ENCODE data around the gene EPB41L5. TPM values are rescaled to one million over a fixed set of nuclear protein-coding genes. Genes with fewer than 3 reads are reported as not detected.

Gene EPB41L5
- total RNA-seq, 1 donor from 2014 or later = 42.7 TPM

- Mint-ChIP-seq H3K36me3 (ENCODE audit: low read depth) (peaks cover 4% of the 10 kb centered on the region), H3K4me3 (no peak overlapping the region), H3K27ac (ENCODE audit: unreplicated experiment) (no peak overlapping the region), H3K9me3 (peaks cover 4% of the 10 kb centered on the region), H3K4me1 (no peaks in the 10 kb centered on the region), H3K27me3 (ENCODE audit: low read depth) (no peaks in the 10 kb centered on the region)
- TF ChIP-seq CTCF (conservative IDR thresholded peaks at IDR 0.05) = no peak
- no peak for DNase-seq (ENCODE audit: low read depth, low spot score)
Observed at GRCh38 chr2:120203251-120204021, 190.6 kb downstream of the EPB41L5 start.

- no peak for TF ChIP-seq CTCF (conservative IDR thresholded peaks at IDR 0.05)
- Mint-ChIP-seq H3K9me3 (peaks cover 2% of the 10 kb centered on the region), H3K4me1 (no peaks in the 10 kb centered on the region), H3K27ac (ENCODE audit: unreplicated experiment) (no peak overlapping the region), H3K27me3 (ENCODE audit: low read depth) (no peaks in the 10 kb centered on the region), H3K4me3 (no peak overlapping the region), H3K36me3 (ENCODE audit: low read depth) (peaks cover 2% of the 10 kb centered on the region)
- no peak for DNase-seq (ENCODE audit: low read depth, low spot score)
Observed at GRCh38 chr2:120204022-120204405, 191.1 kb downstream of the EPB41L5 start.

GRCh38 chr2:120204417-120204816 is 191.5 kb downstream of the EPB41L5 start:
- H3K4me1 Mint-ChIP-seq = no peaks in the 10 kb centered on the region
- DNase-seq (ENCODE audit: low read depth, low spot score) = no peak
- H3K4me3 Mint-ChIP-seq = no peak overlapping the region
- no peak overlapping the region for H3K27ac Mint-ChIP-seq (ENCODE audit: unreplicated experiment)
- H3K27me3 Mint-ChIP-seq (ENCODE audit: low read depth) = no peaks in the 10 kb centered on the region
- no peak for TF ChIP-seq CTCF (conservative IDR thresholded peaks at IDR 0.05)
- H3K9me3 Mint-ChIP-seq = peaks cover 2% of the 10 kb centered on the region
- peaks cover 2% of the 10 kb centered on the region for H3K36me3 Mint-ChIP-seq (ENCODE audit: low read depth)

GRCh38 chr2:120204945-120205670 is 192.2 kb downstream of the EPB41L5 start:
- DNase-seq (ENCODE audit: low read depth, low spot score) = no peak
- H3K4me3 Mint-ChIP-seq = no peak overlapping the region
- peaks cover 2% of the 10 kb centered on the region for H3K9me3 Mint-ChIP-seq
- H3K36me3 Mint-ChIP-seq (ENCODE audit: low read depth) = peaks cover 2% of the 10 kb centered on the region
- H3K4me1 Mint-ChIP-seq = no peaks in the 10 kb centered on the region
- H3K27ac Mint-ChIP-seq (ENCODE audit: unreplicated experiment) = no peak overlapping the region
- TF ChIP-seq CTCF (conservative IDR thresholded peaks at IDR 0.05) = no peak
- no peaks in the 10 kb centered on the region for H3K27me3 Mint-ChIP-seq (ENCODE audit: low read depth)

GRCh38 chr2:120206022-120206581 is 193.2 kb downstream of the EPB41L5 start:
- H3K4me3 Mint-ChIP-seq = no peak overlapping the region
- no peaks in the 10 kb centered on the region for H3K27me3 Mint-ChIP-seq (ENCODE audit: low read depth)
- no peak overlapping the region for H3K27ac Mint-ChIP-seq (ENCODE audit: unreplicated experiment)
- no peaks in the 10 kb centered on the region for H3K9me3 Mint-ChIP-seq
- peak; percentile 56 for TF ChIP-seq CTCF (conservative IDR thresholded peaks at IDR 0.05)
- no peaks in the 10 kb centered on the region for H3K36me3 Mint-ChIP-seq (ENCODE audit: low read depth)
- H3K4me1 Mint-ChIP-seq = no peaks in the 10 kb centered on the region
- DNase-seq (ENCODE audit: low read depth, low spot score) = peak; percentile 55
